Measurements from ENCODE around the gene TRANK1.
A peak's percentile ranks its signal among the peaks of the same experiment; 100 is the strongest.
"Not testable (repeated sequence)": the region's sequence is repeated elsewhere in the genome, so short reads cannot be mapped to it uniquely, and the experiment has no call there.

Gene TRANK1

GRCh38 chr3:36892457-36893136 is 52.3 kb downstream of the TRANK1 start:
- DNase-seq (ENCODE audit: low read depth in 2 of 2): no peak

GRCh38 chr3:36891701-36892160 is 53.1 kb downstream of the TRANK1 start:
- no peak for DNase-seq (ENCODE audit: low read depth in 2 of 2)

GRCh38 chr3:36891097-36891496 is 53.8 kb downstream of the TRANK1 start:
- not testable (repeated sequence) for DNase-seq (ENCODE audit: low read depth in 2 of 2)

GRCh38 chr3:36890261-36890660 is 54.6 kb downstream of the TRANK1 start:
- DNase-seq (ENCODE audit: low read depth in 2 of 2): no peak

GRCh38 chr3:36881735-36882134 is 63.1 kb downstream of the TRANK1 start:
- DNase-seq (ENCODE audit: low read depth in 2 of 2): no peak

GRCh38 chr3:36879842-36880241 is 65.0 kb downstream of the TRANK1 start:
- DNase-seq (ENCODE audit: low read depth in 2 of 2): not testable (repeated sequence)

GRCh38 chr3:36877930-36878685 is 66.7 kb downstream of the TRANK1 start:
- DNase-seq (ENCODE audit: low read depth in 2 of 2): no peak

- no peak for DNase-seq (ENCODE audit: low read depth in 2 of 2)
Observed at GRCh38 chr3:36876181-36876936, 68.5 kb downstream of the TRANK1 start.

- no peak for DNase-seq (ENCODE audit: low read depth in 2 of 2)
Observed at GRCh38 chr3:36875397-36875796, 69.5 kb downstream of the TRANK1 start.

GRCh38 chr3:36874424-36874823 is 70.4 kb downstream of the TRANK1 start:
- no peak for DNase-seq (ENCODE audit: low read depth in 2 of 2)

GRCh38 chr3:36871379-36872126 is 73.3 kb downstream of the TRANK1 start:
- no peak for DNase-seq (ENCODE audit: low read depth in 2 of 2)

GRCh38 chr3:36868614-36869436 is 76.0 kb downstream of the TRANK1 start:
- DNase-seq (ENCODE audit: low read depth in 2 of 2): peak in 1 of 2 donors; percentile 32

GRCh38 chr3:36867810-36868209 is 77.0 kb downstream of the TRANK1 start:
- no peak for DNase-seq (ENCODE audit: low read depth in 2 of 2)

- no peak for DNase-seq (ENCODE audit: low read depth in 2 of 2)
Observed at GRCh38 chr3:36866368-36866767, 78.5 kb downstream of the TRANK1 start.

GRCh38 chr3:36864180-36865053 is 80.4 kb downstream of the TRANK1 start:
- no peak for DNase-seq (ENCODE audit: low read depth in 2 of 2)

- DNase-seq (ENCODE audit: low read depth in 2 of 2): no peak
Observed at GRCh38 chr3:36862076-36862755, 82.6 kb downstream of the TRANK1 start.

GRCh38 chr3:36859494-36859893 is 85.4 kb downstream of the TRANK1 start:
- DNase-seq (ENCODE audit: low read depth in 2 of 2): no peak

- no peak for DNase-seq (ENCODE audit: low read depth in 2 of 2)
Observed at GRCh38 chr3:36852071-36852470, 92.8 kb downstream of the TRANK1 start.

GRCh38 chr3:36850743-36851142 is 94.1 kb downstream of the TRANK1 start:
- DNase-seq (ENCODE audit: low read depth in 2 of 2): no peak
